GM18502 (cell line): ENCODE data around the gene USF1.
A peak's percentile ranks its signal among the peaks of the same experiment; 100 is the strongest.
"Not testable (repeated sequence)": the region's sequence is repeated elsewhere in the genome, so short reads cannot be mapped to it uniquely, and the experiment has no call there.

Experiments used
- ATAC-seq: cut with Tn5 transposase; IDR thresholded peaks from one replicate; pipeline ENCODE4 v1.9.1; 2021; ENCODE audit warnings: mild to moderate bottlenecking; ENCODE audit not compliant: unreplicated experiment, poor library complexity

Gene USF1

DNA sequence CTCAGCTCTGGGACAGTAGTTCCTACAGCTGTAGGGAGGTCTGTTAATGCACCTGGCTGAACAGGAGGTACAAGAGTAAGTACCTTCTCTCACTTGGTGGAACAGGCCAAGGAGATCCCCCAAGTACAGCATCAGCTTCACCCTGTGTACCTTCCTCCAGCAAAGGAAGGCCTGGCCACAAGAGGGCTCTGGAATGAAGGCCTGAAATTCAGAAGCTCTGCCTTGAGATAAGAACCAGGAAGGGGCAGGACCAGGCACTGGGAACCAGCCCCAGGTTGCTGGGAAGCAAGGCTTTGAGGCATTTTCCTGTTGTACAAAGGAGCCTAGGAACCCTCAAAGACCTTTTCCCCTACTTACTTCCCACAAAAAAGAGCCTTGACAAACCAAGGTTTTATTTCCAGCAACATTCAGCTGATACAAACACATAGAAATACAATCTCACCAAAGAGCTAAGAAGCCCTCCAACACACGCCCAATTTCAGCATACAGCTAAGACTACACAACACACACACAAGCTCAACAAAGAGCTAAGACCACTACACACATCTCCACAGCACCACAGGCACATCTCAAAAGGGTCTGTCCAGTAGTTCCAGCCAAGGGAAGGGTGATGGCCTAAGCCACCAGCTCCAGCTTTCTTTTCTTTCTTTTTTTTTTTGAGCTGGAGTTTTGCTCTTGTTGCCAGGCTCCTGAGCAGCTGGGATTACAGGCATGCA lies 48.3 kb downstream of the USF1 start:
- ATAC-seq = peak; percentile 54

DNA sequence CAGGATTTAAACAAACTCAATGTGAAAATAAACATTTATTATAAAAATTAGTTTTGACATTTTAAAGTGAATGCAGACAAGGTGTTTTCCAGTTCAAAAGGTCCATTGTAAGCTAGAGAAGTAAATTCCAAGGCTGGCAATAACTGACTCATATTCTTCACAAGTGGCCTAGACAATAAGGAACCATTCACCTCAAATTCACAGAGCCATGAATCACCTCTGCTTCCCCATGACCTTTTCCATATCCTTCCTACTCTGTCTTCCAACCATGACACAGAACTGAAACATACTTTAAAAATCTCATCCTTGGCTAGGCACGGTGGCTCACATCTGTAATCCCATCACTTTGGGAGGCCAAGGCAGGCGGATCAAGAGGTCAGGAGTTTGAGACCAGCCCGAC lies 49.6 kb downstream of the USF1 start:
- no peak for ATAC-seq

DNA sequence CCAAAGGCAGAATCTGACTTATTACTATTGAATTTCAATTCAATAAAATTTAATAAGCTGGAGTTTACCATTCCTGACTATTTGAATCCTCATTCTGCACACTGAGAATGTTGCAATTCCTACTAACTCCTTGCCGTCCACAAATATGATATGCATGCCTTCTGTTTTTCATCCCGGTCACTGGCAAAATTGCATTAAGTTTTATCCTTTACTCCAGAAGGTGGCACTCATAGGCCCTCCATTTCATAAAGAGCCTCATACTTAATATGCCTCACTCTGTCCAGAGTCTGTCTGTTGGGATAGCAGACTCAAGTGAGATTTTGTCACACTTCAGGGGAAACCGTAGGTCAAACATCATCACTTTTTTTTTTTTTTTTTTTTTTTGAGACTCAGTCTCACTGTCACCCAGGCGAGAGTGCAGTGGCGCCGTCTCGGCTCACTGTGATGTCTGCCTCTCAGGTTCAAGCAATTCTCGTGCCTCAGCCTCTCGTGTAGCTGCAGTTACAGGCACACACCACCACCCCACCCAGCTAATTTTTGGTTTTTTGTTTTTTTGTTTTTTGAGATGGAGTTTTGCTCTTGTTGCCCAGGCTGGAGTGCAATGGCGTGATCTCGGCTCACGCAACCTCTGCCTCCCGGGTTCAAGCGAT lies 52.1 kb downstream of the USF1 start:
- ATAC-seq = no peak

GRCh38 chr1:160992036-160992435 lies 53.7 kb downstream of the USF1 start:
- not testable (repeated sequence) for ATAC-seq
